Natural killer cell (primary cell): ENCODE data around the gene NES. TPM values are rescaled to one million over a fixed set of nuclear protein-coding genes. Genes with fewer than 3 reads are reported as not detected.

Experiments
- ATAC-seq, 3 donors: fragments of 150-1000 bp in 2 of 3; fragments of 200-7000 bp in 1 of 3; cut with Tn5 transposase; 1 replicate in 1 of 3; 2 replicates in 2 of 3; pipeline ENCODE4 v1.10.0; 2021; ENCODE audit warnings: mild to moderate bottlenecking in 2 of 3, moderate library complexity in 2 of 3
- DNase-seq, 2 donors: peaks; one replicate each; pipeline versions ENCODE4 v3.0.0 to v3.0.0-alpha.2; 2013 to 2021; ENCODE audit warnings: mixed read lengths in 1 of 2
- H3K27ac ChIP-seq: one replicate; pipeline ENCODE4 v1.5.1; 2013; ENCODE audit warnings: mild to moderate bottlenecking, low read length
- H3K27me3 ChIP-seq: one replicate; pipeline ENCODE4 v1.6.1; 2013; ENCODE audit warnings: low read length; ENCODE audit not compliant: control insufficient read depth, insufficient read depth
- H3K36me3 ChIP-seq: one replicate; pipeline ENCODE4 v1.6.1; 2013; ENCODE audit warnings: low read length; ENCODE audit not compliant: control insufficient read depth, insufficient read depth
- H3K4me1 ChIP-seq: one replicate; pipeline ENCODE4 v1.6.1; 2013; ENCODE audit warnings: low read length; ENCODE audit not compliant: control insufficient read depth, insufficient read depth
- H3K4me3 ChIP-seq: one replicate; pipeline ENCODE4 v1.5.1; 2013; ENCODE audit warnings: low read length
- H3K9me3 ChIP-seq: one replicate; pipeline ENCODE4 v1.6.1; 2013; ENCODE audit warnings: low read length; ENCODE audit not compliant: control insufficient read depth, insufficient read depth
- H3K27ac Mint-ChIP-seq, 2 donors: one replicate each; pipeline ENCODE4 v1.8.0; 2022; ENCODE audit warnings: mild to moderate bottlenecking in 2 of 2, mixed read lengths in 2 of 2, moderate library complexity in 1 of 2
- H3K27me3 Mint-ChIP-seq, 2 donors: one replicate each; pipeline ENCODE4 v1.8.0; 2022; ENCODE audit warnings: low read depth in 2 of 2, mixed read lengths in 2 of 2
- H3K36me3 Mint-ChIP-seq: one replicate; pipeline ENCODE4 v1.8.0; 2022; ENCODE audit warnings: mixed read lengths
- H3K4me1 Mint-ChIP-seq, 2 donors: one replicate each; pipeline ENCODE4 v1.8.0; 2022; ENCODE audit warnings: mixed read lengths in 2 of 2
- H3K4me3 Mint-ChIP-seq: one replicate; pipeline ENCODE4 v1.8.0; 2022; ENCODE audit warnings: mild to moderate bottlenecking, moderate library complexity, mixed read lengths
- H3K9me3 Mint-ChIP-seq, 2 donors: one replicate each; pipeline ENCODE4 v1.8.0; 2022; ENCODE audit warnings: mixed read lengths in 2 of 2
- CTCF ChIP-seq: fragments of 200-600 bp; IDR thresholded peaks from one replicate; pipeline ENCODE4 v1.8.0; 2022; ENCODE audit warnings: antibody characterized with exemption
- WGBS: methylation state at CpG from one replicate; pipeline ENCODE4 v1.1.7; 2013; ENCODE audit warnings: missing lambda C conversion rate; ENCODE audit not compliant: insufficient coverage; 5-methylcytosine and 5-hydroxymethylcytosine counted together
- intact Hi-C: fragments of 100-400 bp; cut with micrococcal nuclease; formaldehyde crosslinking; loops from one replicate; pipeline ENCODE4 v1.14.2; 2022
- total RNA-seq, 4 donors: library from RNA; stranded (reverse); fragments of 120-200 nt in 1 of 4; gene quantifications; one replicate each; pipeline versions ENCODE4 v1.2.3 to v1.2.4, GENCODE V29; 2013 to 2022

NES gene
- total RNA-seq, 3 donors from 2014 or later (not counting 1 experiment from before 2014, with no cell fraction given), result not detected

- H3K4me1 Mint-ChIP-seq, result no peaks in the 10 kb centered on the region
- no peak overlapping the region for H3K27ac Mint-ChIP-seq
- intact Hi-C loops, result no loop called here
- Histone ChIP-seq H3K27ac (no peak overlapping the region), H3K4me1 (peaks cover 16% of the 10 kb centered on the region), H3K9me3 (no peaks in the 10 kb centered on the region), H3K36me3 (no peaks in the 10 kb centered on the region), H3K27me3 (no peaks in the 10 kb centered on the region), H3K4me3 (no peak overlapping the region)
- TF ChIP-seq CTCF, result no peak
- DNase-seq (no peak), ATAC-seq (no peak)
- no peaks in the 10 kb centered on the region for H3K36me3 Mint-ChIP-seq
- peaks cover 29 to 31% of the 10 kb centered on the region in 2 donors for H3K27me3 Mint-ChIP-seq
- no peak overlapping the region for H3K4me3 Mint-ChIP-seq
- 87% methylated on average over 17 of the region's 17 CpGs for WGBS
- no peaks in the 10 kb centered on the region for H3K9me3 Mint-ChIP-seq
Measured at GRCh38 chr1:156668801-156669637, 8.2 kb downstream of the NES start.

GRCh38 chr1:156667968-156668709, 9.1 kb downstream of the NES start:
- Mint-ChIP-seq H3K4me1 (peaks cover 0 to under 1% of the 10 kb centered on the region in 2 donors), H3K36me3 (no peaks in the 10 kb centered on the region), H3K4me3 (no peak overlapping the region), H3K27ac (no peak overlapping the region), H3K27me3 (peaks cover 21 to 22% of the 10 kb centered on the region in 2 donors), H3K9me3 (no peaks in the 10 kb centered on the region)
- Histone ChIP-seq H3K4me1 (peaks cover 16% of the 10 kb centered on the region), H3K27me3 (no peaks in the 10 kb centered on the region), H3K27ac (no peak overlapping the region), H3K36me3 (no peaks in the 10 kb centered on the region), H3K9me3 (no peaks in the 10 kb centered on the region), H3K4me3 (no peak overlapping the region)
- intact Hi-C loops, result no loop called here
- ATAC-seq (no peak), DNase-seq (no peak)
- 90% methylated on average over 5 of the region's 9 CpGs for WGBS
- TF ChIP-seq CTCF, result no peak

GRCh38 chr1:156667610-156667967, 9.6 kb downstream of the NES start:
- Mint-ChIP-seq H3K4me3 (no peak overlapping the region), H3K4me1 (peaks cover 0 to 5% of the 10 kb centered on the region in 2 donors), H3K36me3 (no peaks in the 10 kb centered on the region), H3K27ac (no peak overlapping the region), H3K27me3 (peaks cover 17 to 20% of the 10 kb centered on the region in 2 donors), H3K9me3 (no peaks in the 10 kb centered on the region)
- DNase-seq (no peak), ATAC-seq (no peak)
- Histone ChIP-seq H3K9me3 (no peaks in the 10 kb centered on the region), H3K4me1 (peaks cover 17% of the 10 kb centered on the region), H3K4me3 (no peak overlapping the region), H3K27ac (no peak overlapping the region), H3K27me3 (no peaks in the 10 kb centered on the region), H3K36me3 (no peaks in the 10 kb centered on the region)
- whole genome bisulfite sequencing, result 90% methylated on average over 5 of the region's 5 CpGs
- TF ChIP-seq CTCF, result no peak
- intact Hi-C loops, result no loop called here
